CD4-positive, alpha-beta T cell treated with Interleukin-15 for 1 hour (primary cell): ENCODE data around the gene OR6K2.

Source experiments
- DNase-seq: peaks from one replicate; pipeline ENCODE4 v3.0.0-alpha.2; 2020

The OR6K2 gene

GRCh38 chr1:158681606-158682005 lies 18.8 kb downstream of the OR6K2 start:
- DNase-seq = no peak

GRCh38 chr1:158679289-158679688 lies 21.2 kb downstream of the OR6K2 start:
- no peak for DNase-seq

- DNase-seq = no peak
These were observed 24.7 kb downstream of the OR6K2 start for GRCh38 chr1:158675563-158676323.

- DNase-seq = no peak
These were observed 26.1 kb downstream of the OR6K2 start for GRCh38 chr1:158674302-158674701.

- DNase-seq = no peak
These were observed 34.4 kb downstream of the OR6K2 start for GRCh38 chr1:158666037-158666436.

- peak; percentile 24 for DNase-seq
These were observed 45.9 kb downstream of the OR6K2 start for GRCh38 chr1:158654571-158654970.

GRCh38 chr1:158654086-158654485 lies 46.4 kb downstream of the OR6K2 start:
- no peak for DNase-seq

- no peak for DNase-seq
These were observed 47.6 kb downstream of the OR6K2 start for GRCh38 chr1:158652721-158653334.
